ENCODE measurements around the gene TIMP1. TPM values are rescaled to one million over a fixed set of nuclear protein-coding genes. Genes with fewer than 3 reads are reported as not detected.
"Not testable (repeated sequence)": the region's sequence is repeated elsewhere in the genome, so short reads cannot be mapped to it uniquely, and the experiment has no call there.

Gene TIMP1
- total RNA-seq, 1 donor from 2014 or later = 241 TPM

DNA sequence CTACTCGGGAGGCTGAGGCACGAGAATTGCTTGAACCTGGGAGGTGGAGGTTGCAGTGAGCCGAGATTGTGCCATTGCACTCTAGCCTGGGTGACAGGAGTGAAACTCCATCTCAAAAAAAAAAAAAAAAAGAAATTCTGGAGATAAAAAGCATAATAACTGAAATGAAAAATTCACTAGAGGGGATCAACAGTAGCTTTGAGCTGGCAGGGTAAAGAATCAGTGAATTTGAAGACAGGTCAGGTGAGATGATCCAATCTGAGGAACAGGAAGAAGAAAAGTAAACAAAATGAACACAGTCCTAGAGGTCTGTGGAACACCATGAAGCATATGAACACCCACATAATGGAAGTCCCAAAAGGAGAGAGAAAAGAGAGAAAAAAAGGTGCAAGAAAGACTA is 15.0 kb downstream of the TIMP1 start:
- no peak overlapping the region for H3K4me3 ChIP-seq (ENCODE audit: low read depth, low read length)
- DNase-seq (ENCODE audit: low read depth) = no peak
- TF ChIP-seq, protein P1, sequence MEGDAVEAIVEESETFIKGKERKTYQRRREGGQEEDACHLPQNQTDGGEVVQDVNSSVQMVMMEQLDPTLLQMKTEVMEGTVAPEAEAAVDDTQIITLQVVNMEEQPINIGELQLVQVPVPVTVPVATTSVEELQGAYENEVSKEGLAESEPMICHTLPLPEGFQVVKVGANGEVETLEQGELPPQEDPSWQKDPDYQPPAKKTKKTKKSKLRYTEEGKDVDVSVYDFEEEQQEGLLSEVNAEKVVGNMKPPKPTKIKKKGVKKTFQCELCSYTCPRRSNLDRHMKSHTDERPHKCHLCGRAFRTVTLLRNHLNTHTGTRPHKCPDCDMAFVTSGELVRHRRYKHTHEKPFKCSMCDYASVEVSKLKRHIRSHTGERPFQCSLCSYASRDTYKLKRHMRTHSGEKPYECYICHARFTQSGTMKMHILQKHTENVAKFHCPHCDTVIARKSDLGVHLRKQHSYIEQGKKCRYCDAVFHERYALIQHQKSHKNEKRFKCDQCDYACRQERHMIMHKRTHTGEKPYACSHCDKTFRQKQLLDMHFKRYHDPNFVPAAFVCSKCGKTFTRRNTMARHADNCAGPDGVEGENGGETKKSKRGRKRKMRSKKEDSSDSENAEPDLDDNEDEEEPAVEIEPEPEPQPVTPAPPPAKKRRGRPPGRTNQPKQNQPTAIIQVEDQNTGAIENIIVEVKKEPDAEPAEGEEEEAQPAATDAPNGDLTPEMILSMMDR (conservative IDR thresholded peaks at IDR 0.05; ENCODE audit: low read depth, low read length) = no peak

DNA sequence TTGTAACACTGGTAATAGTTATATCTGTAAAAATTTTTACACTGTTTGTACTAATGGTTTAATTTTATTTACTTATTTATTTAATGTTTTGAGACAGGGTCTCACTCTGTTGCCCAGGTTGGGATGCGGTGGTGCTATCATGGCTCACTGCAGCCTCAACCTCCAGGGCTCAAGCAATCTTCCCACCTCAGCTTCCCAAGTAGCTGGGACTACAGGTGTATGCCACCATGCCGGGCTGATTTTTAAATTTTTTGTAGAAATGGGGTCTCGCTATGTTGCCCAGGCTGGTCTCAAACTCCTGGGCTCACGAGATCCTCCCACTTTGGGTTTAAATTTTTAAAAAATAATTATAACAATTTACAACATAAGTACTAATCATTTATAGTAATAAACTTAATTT is 20.9 kb downstream of the TIMP1 start:
- not testable (repeated sequence) for H3K4me3 ChIP-seq (ENCODE audit: low read depth, low read length); DNase-seq (ENCODE audit: low read depth)

DNA sequence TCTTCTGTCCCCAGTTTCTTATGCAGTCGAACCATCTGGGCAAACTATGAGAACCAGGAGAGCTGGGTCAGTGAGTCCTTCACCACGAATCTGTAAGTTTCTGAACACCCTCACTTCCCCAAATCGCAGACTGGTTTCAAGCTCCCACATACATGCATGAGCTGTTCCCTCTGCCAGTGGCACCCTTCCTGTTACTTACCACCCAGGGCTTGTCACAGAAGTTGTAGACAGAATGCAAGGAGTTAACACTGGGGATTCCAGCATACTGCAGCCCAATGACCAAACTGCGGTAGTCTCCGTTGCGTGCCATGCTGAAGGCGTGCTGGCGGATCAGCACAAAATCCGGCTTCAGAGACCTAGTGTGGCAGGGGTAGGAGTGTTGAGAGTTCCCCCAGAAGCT is 22.8 kb downstream of the TIMP1 start:
- no peak for DNase-seq (ENCODE audit: low read depth)
- H3K4me3 ChIP-seq (ENCODE audit: low read depth, low read length) = no peak overlapping the region
- TF ChIP-seq, protein P1 (conservative IDR thresholded peaks at IDR 0.05; ENCODE audit: low read depth, low read length) = no peak

DNA sequence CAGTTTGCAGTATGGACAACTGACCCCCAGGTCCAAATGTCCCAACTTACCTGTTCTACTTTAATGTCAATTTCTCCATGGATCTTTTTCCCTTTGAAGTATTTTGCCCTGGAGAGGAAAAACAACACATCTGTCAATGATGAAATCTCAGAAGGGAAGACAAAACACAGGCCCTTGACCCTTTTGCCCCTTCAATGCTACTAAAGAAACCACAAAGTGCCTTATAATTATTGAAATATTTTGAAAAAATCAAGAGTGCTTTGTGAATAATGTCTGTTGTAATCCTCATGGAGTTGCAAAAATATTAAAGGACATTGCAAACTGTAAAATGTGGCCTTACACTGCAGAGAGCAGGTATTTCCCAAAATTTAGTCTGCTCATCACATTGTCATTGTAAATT is 24.9 kb downstream of the TIMP1 start:
- DNase-seq (ENCODE audit: low read depth) = no peak
- no peak overlapping the region for H3K4me3 ChIP-seq (ENCODE audit: low read depth, low read length)
- TF ChIP-seq, protein P1 (conservative IDR thresholded peaks at IDR 0.05; ENCODE audit: low read depth, low read length) = no peak

DNA sequence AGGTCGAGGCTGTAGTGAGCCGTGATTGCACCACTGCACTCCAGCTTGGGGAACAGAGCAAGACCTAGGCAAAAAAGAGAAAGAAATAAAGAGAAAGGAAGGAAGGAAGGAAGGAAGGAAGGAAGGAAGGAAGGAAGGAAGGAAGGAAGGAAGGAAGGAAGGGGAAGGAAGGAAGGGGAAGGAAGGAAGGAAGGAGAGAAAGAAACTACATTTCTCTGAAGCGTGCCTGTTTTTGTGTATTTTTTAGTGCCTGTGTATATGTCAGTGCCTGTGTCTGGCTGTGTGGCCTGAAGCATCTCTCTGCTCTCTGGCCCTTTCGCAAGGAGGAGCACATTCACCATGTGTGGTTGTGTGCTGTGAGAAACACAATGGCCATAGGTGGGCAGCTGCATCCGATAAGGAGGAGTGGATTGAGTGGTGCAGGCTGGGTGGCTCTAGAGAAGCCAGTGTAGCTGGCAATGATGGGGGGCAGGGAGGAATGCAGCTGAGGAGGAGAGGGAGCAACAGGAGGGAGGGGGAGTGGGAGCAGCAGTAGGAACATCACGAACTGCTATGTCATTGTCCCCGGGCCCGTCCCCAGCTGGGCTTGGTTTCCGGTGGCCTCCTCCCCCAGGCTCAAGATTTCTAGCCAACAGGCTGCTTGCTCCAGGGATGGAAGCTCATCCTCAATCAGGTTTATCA is 26.0 kb downstream of the TIMP1 start:
- TF ChIP-seq, protein P1 (conservative IDR thresholded peaks at IDR 0.05; ENCODE audit: low read depth, low read length) = no peak
- no peak overlapping the region for H3K4me3 ChIP-seq (ENCODE audit: low read depth, low read length)
- no peak for DNase-seq (ENCODE audit: low read depth)

DNA sequence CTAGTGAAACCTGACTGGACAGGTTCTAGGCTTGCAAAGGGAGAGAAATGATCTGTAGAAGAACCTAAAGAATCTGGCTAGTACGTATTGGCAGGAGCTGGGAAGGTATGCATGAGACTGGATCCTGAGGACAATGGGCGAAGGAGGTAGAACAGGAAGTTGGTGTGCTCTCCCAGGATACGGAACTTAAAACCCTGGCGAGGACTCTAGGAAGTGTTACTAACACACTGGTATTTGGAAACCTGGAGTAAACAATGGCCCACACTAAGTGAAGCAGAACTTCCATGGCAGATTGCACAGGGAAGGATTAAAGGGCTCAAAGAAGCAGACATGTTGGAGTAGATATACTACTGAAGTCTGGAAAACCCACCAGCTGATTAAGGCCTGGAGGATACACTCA is 28.3 kb downstream of the TIMP1 start:
- DNase-seq (ENCODE audit: low read depth) = no peak
- no peak overlapping the region for H3K4me3 ChIP-seq (ENCODE audit: low read depth, low read length)
- TF ChIP-seq, protein P1 (conservative IDR thresholded peaks at IDR 0.05; ENCODE audit: low read depth, low read length) = no peak

DNA sequence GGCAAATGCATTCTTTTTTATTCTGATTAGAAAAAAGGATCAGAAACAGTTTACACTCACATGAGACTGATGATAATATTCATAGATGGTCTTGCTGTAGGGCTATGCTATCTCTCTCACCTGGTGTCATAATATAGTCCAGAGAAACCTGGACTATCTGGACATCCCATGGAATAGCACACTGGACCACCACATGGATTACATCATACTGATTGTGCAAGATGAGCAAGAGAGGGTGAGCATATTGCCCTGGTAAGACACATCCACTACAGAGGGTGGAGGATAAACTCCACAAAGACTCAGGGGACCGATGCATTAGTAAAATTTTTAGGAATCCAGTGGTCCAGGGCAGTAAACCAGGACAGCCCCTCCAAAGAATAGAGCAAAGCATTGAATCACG is 29.3 kb downstream of the TIMP1 start:
- TF ChIP-seq, protein P1 (conservative IDR thresholded peaks at IDR 0.05; ENCODE audit: low read depth, low read length) = no peak
- H3K4me3 ChIP-seq (ENCODE audit: low read depth, low read length) = no peak overlapping the region
- no peak for DNase-seq (ENCODE audit: low read depth)
